ENCODE measurements around the gene C2CD3. TPM values are rescaled to one million over a fixed set of nuclear protein-coding genes. Genes with fewer than 3 reads are reported as not detected.

Gene C2CD3
- total and polyA plus RNA-seq, 2 of the 4 experiments (the other 2 are of a cell fraction), result 11.1 to 19.2 TPM

- TF ChIP-seq MAZ (IDR thresholded peaks at IDR 0.05; ENCODE audit: borderline replicate concordance, low read depth, low read length), result no peak
- TF ChIP-seq CEBPB (IDR thresholded peaks at IDR 0.05; ENCODE audit: low read depth, low read length), result no peak
- no peak for TF ChIP-seq RFX5 (IDR thresholded peaks at IDR 0.05; ENCODE audit: low read depth, low read length)
- no peak for TF ChIP-seq RCOR1 (IDR thresholded peaks at IDR 0.05; ENCODE audit: insufficient replicate concordance, low read length)
- no peak for TF ChIP-seq NFE2L2 (IDR thresholded peaks at IDR 0.05; ENCODE audit: low read depth, low read length)
These were observed 28.2 kb downstream of the C2CD3 start (continued) for GRCh38 chr11:74142624-74143023.

DNA sequence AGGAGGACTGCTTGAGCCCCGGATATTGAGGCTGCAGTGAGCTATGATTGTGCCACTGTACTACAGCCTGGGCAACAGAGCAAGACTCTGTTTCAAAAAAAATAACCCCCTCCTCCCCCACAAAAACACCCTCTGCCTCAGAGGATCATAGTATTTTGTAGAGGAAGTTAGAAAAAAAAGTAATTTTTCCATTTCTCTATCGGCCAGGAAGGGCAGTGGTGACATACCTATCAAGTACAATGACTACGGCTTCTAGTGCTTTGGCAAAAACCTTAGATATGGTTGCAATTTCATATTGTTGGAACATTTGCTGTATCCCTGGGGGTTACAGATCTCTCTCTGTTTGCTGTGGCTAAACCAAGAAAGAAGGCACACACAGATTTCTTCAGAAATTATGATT lies 28.9 kb downstream of the C2CD3 start:
- dilution Hi-C loops (cut with HindIII; ENCODE audit: low sequenced_read_pairs, unreplicated experiment) (no loop called here), in situ Hi-C loops (cut with MboI; ENCODE audit: low sequenced_read_pairs) (no loop called here), intact Hi-C loops (cut with micrococcal nuclease) (no loop called here)
- 0 out of 2 replicates have a peak overlapping the region, but pooled peaks have one; percentile 51 for H3K27ac ChIP-seq (ENCODE audit: insufficient read depth, low read length)
- peak overlapping the region; percentile 84; the same call in 1 of the 2 replicates for H3K23ac ChIP-seq (ENCODE audit: low read depth, low read length)
- H4K20me1 ChIP-seq (ENCODE audit: insufficient read depth, low read length), result no peaks in the 10 kb centered on the region
- WGBS, 2 experiments (ENCODE audit: extremely low coverage in 2 of 2, insufficient read length in 1 of 2), result 100% methylated on average over 1 of the region's 3 CpGs; no CpG with 5 or more reads in 1 of the 2 experiments
- H3K4me2 ChIP-seq (ENCODE audit: low read depth, low read length), result no peak overlapping the region
- no peak overlapping the region for H3K56ac ChIP-seq (ENCODE audit: extremely low read depth, insufficient read depth, low read length)
- H2BK5ac ChIP-seq (ENCODE audit: low read depth, low read length, poor library complexity, severe bottlenecking), result peak overlapping the region; percentile 95
- peak overlapping the region; percentile 91 for H2BK20ac ChIP-seq (ENCODE audit: low read depth, low read length)
- peak overlapping the region; percentile 86 for H3K18ac ChIP-seq (ENCODE audit: low read depth, low read length)
- no peak overlapping the region for H3K4me3 ChIP-seq (ENCODE audit: insufficient read depth, low read depth, low read length)
- ChIA-PET POLR2A (ENCODE audit: unreplicated experiment) (no interaction called here), CTCF (interaction anchor here (0.8 to 0.9 kb wide), 2 partner anchors 9 to 45 kb away, joined by 5 to 7 read pairs; no protein-coding TSS in a partner anchor)
- ATAC-seq (ENCODE audit: low read depth), result no peak
- H3K4ac ChIP-seq (ENCODE audit: low read depth, low read length), result peak overlapping the region; percentile 92; the same call in 1 of the 2 replicates
- BruUV-seq (replicated peaks), result no TSS peak
- H4K8ac ChIP-seq (ENCODE audit: low read depth in 2 of 2, low read length in 2 of 2), result peak overlapping the region; percentile 14 to 84; a peak in 3 of 4 replicates
- peaks cover 7 to 20% of the 10 kb centered on the region in 2 experiments; a peak in 3 of 4 replicates for H3K79me1 ChIP-seq (ENCODE audit: low read depth in 1 of 2, low read length in 2 of 2)
- H3K9me3 ChIP-seq (ENCODE audit: control insufficient read depth, insufficient read depth, low read length), result no peaks in the 10 kb centered on the region; the same call in 1 of the 2 replicates
- peaks cover 6% of the 10 kb centered on the region; the same call in 1 of the 2 replicates for H3K9me1 ChIP-seq (ENCODE audit: insufficient read depth, low read length)
- H3K14ac ChIP-seq (replicated peaks; ENCODE audit: low read depth, low read length), result peak overlapping the region; percentile 48
- no peak overlapping the region for H2AFZ ChIP-seq (replicated peaks; ENCODE audit: low read length, poor library complexity)
- peak overlapping the region; percentile 71; the same call in 1 of the 2 replicates for H2AK5ac ChIP-seq (ENCODE audit: low read depth, low read length)
- peak overlapping the region; percentile 78; the same call in 2 of the 3 replicates for H2BK15ac ChIP-seq (ENCODE audit: low read depth, low read length)
- no peak overlapping the region for H2AK9ac ChIP-seq (replicated peaks; ENCODE audit: low read depth, low read length, poor library complexity)
- peak overlapping the region; percentile 93; the same call in 1 of the 2 replicates for H2BK120ac ChIP-seq (ENCODE audit: low read depth, low read length)
- no peak for DNase-seq
- H3K9ac ChIP-seq (ENCODE audit: low read depth, low read length), result no peak overlapping the region
- no peak for TF ChIP-seq MAZ (IDR thresholded peaks at IDR 0.05; ENCODE audit: borderline replicate concordance, low read depth, low read length)
- no peak for TF ChIP-seq RAD21 (IDR thresholded peaks at IDR 0.05; ENCODE audit: low read length)
- TF ChIP-seq, protein P1, sequence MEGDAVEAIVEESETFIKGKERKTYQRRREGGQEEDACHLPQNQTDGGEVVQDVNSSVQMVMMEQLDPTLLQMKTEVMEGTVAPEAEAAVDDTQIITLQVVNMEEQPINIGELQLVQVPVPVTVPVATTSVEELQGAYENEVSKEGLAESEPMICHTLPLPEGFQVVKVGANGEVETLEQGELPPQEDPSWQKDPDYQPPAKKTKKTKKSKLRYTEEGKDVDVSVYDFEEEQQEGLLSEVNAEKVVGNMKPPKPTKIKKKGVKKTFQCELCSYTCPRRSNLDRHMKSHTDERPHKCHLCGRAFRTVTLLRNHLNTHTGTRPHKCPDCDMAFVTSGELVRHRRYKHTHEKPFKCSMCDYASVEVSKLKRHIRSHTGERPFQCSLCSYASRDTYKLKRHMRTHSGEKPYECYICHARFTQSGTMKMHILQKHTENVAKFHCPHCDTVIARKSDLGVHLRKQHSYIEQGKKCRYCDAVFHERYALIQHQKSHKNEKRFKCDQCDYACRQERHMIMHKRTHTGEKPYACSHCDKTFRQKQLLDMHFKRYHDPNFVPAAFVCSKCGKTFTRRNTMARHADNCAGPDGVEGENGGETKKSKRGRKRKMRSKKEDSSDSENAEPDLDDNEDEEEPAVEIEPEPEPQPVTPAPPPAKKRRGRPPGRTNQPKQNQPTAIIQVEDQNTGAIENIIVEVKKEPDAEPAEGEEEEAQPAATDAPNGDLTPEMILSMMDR (conservative IDR thresholded peaks at IDR 0.05; ENCODE audit: low read depth, low read length), result no peak
- H3K4me1 ChIP-seq (ENCODE audit: control insufficient read depth, insufficient read depth, low read length), result peaks cover 19% of the 10 kb centered on the region
- peak overlapping the region; percentile 87; the same call in 1 of the 2 replicates for H4K5ac ChIP-seq (ENCODE audit: low read depth, low read length)
- H3K27me3 ChIP-seq (ENCODE audit: control insufficient read depth, insufficient read depth, low read length), result no peaks in the 10 kb centered on the region
- H4K91ac ChIP-seq (ENCODE audit: insufficient read depth, low read depth, low read length), result peak overlapping the region; percentile 91
- no peaks in the 10 kb centered on the region; the same call in 1 of the 2 replicates for H3K36me3 ChIP-seq (ENCODE audit: control insufficient read depth, insufficient read depth, low read length)
